ENCODE results near the gene ACKR2. TPM values are rescaled to one million over a fixed set of nuclear protein-coding genes. Genes with fewer than 3 reads are reported as not detected.
A peak's percentile ranks its signal among the peaks of the same experiment; 100 is the strongest.

Gene ACKR2
- total RNA-seq, 1 experiment from 2014 or later, result not detected

GRCh38 chr3:42819351-42819965 lies 10.2 kb downstream of the ACKR2 start:
- no peaks in the 10 kb centered on the region for H3K36me3 Mint-ChIP-seq (ENCODE audit: insufficient read depth in 1 of 3, low read depth in 3 of 3)
- no peak overlapping the region for H4K8ac ChIP-seq (replicated peaks; ENCODE audit: insufficient read length, low read depth, low read length)
- no peak overlapping the region for H3K18ac ChIP-seq (ENCODE audit: insufficient read length, low read depth, low read length)
- H3K27me3 ChIP-seq (ENCODE audit: insufficient read depth, low read length), result no peaks in the 10 kb centered on the region
- H4K5ac ChIP-seq (ENCODE audit: insufficient read length, low read depth, low read length), result no peak overlapping the region
- H3K4ac ChIP-seq (ENCODE audit: low read depth, low read length), result no peak overlapping the region
- no peak overlapping the region for H2BK5ac ChIP-seq (ENCODE audit: insufficient read length, low read length)
- no peaks in the 10 kb centered on the region for H3K23me2 ChIP-seq (ENCODE audit: insufficient read length, low read depth, low read length, poor library complexity, severe bottlenecking)
- no peak overlapping the region for H3K4me3 Mint-ChIP-seq
- H3T11ph ChIP-seq (ENCODE audit: low read length), result no peak overlapping the region
- H4K20me1 ChIP-seq (ENCODE audit: control insufficient read depth, insufficient read depth, insufficient read length), result no peaks in the 10 kb centered on the region
- no peaks in the 10 kb centered on the region for H3K9me3 Mint-ChIP-seq
- no peak overlapping the region for H2AFZ ChIP-seq (ENCODE audit: low read length)
- WGBS (ENCODE audit: extremely low coverage, insufficient read length, low lambda C conversion rate), result no CpG with 5 or more reads among the region's 2 CpGs
- H3K56ac ChIP-seq (ENCODE audit: insufficient read length, low read depth, low read length), result no peak overlapping the region
- peak overlapping the region in 1 of 3 experiments; percentile 52; a peak in 1 of 7 replicates for H3K27ac Mint-ChIP-seq
- no peaks in the 10 kb centered on the region for H3K79me2 ChIP-seq (ENCODE audit: insufficient read depth, low read length)
- H3K4me1 ChIP-seq (ENCODE audit: insufficient read depth, low read length), result no peaks in the 10 kb centered on the region
- H3K27ac ChIP-seq (ENCODE audit: insufficient read length, low read depth, low read length), result no peak overlapping the region
- H3K14ac ChIP-seq (ENCODE audit: insufficient read depth, low read length), result no peak overlapping the region
- peaks cover 4 to 15% of the 10 kb centered on the region in 2 experiments for H3K4me1 Mint-ChIP-seq
- peak; percentile 35 for DNase-seq
- H2BK12ac ChIP-seq (ENCODE audit: insufficient read length, low read depth, low read length), result no peak overlapping the region
- no peaks in the 10 kb centered on the region for H3K27me3 Mint-ChIP-seq (ENCODE audit: low read depth)
- H2BK15ac ChIP-seq (ENCODE audit: low read depth, low read length), result no peak overlapping the region
- no peak overlapping the region for H4K91ac ChIP-seq (ENCODE audit: insufficient read length, low read depth, low read length)
- no peaks in the 10 kb centered on the region for H3K79me1 ChIP-seq (ENCODE audit: insufficient read depth, low read depth, low read length, poor library complexity, severe bottlenecking)
- H3K4me2 ChIP-seq (ENCODE audit: insufficient read depth, insufficient read length, low read length), result no peak overlapping the region
- H3K9me3 ChIP-seq (ENCODE audit: control insufficient read depth, low read depth, low read length), result no peaks in the 10 kb centered on the region
- TF ChIP-seq CTCF (conservative IDR thresholded peaks at IDR 0.05), result peak; percentile 30; the same call in 1 of the 3 replicates
- no peak overlapping the region for H2AK5ac ChIP-seq (ENCODE audit: insufficient read length, low read length)
- H2BK20ac ChIP-seq (ENCODE audit: low read depth, low read length, poor library complexity, severe bottlenecking), result no peak overlapping the region
- H2BK120ac ChIP-seq (ENCODE audit: low read depth, low read length, poor library complexity, severe bottlenecking), result no peak overlapping the region
- H3K23ac ChIP-seq (ENCODE audit: insufficient read length, low read depth, low read length), result no peak overlapping the region
- no peak overlapping the region for H3K9ac ChIP-seq (ENCODE audit: extremely low read depth, insufficient read length, low read length)
